Endometrium (tissue), 2 donors: Measurements from ENCODE around the gene ANTKMT.
"Not testable (repeated sequence)": the region's sequence is repeated elsewhere in the genome, so short reads cannot be mapped to it uniquely, and the experiment has no call there.

ENCODE experiments used
- FAIRE-seq: peaks from 2 replicates; lab custom pipeline; 2012; peaks lifted over from hg19 to GRCh38; lab: Jason Lieb, UNC
- donor health status: control.
- donor health status: control.

ANTKMT gene

GRCh38 chr16:728131-728889 is 7.4 kb downstream of the ANTKMT start:
- FAIRE-seq, result no peak

GRCh38 chr16:728890-729744 is 8.2 kb downstream of the ANTKMT start:
- FAIRE-seq, result no peak

GRCh38 chr16:729768-730665 is 9.1 kb downstream of the ANTKMT start:
- FAIRE-seq, result no peak

GRCh38 chr16:730666-731509 is 9.9 kb downstream of the ANTKMT start:
- no peak for FAIRE-seq

- FAIRE-seq, result no peak
These were observed 11.4 kb downstream of the ANTKMT start for GRCh38 chr16:732332-732731.

- no peak for FAIRE-seq
These were observed 12.0 kb downstream of the ANTKMT start for GRCh38 chr16:732936-733335.

- no peak for FAIRE-seq
These were observed 12.6 kb downstream of the ANTKMT start for GRCh38 chr16:733382-734207.

- no peak for FAIRE-seq
These were observed 13.4 kb downstream of the ANTKMT start for GRCh38 chr16:734208-734980.

- FAIRE-seq, result no peak
These were observed 14.3 kb downstream of the ANTKMT start for GRCh38 chr16:734981-735881.

GRCh38 chr16:735982-736453 is 15.1 kb downstream of the ANTKMT start:
- no peak for FAIRE-seq

GRCh38 chr16:736936-737481 is 16.1 kb downstream of the ANTKMT start:
- no peak for FAIRE-seq

- no peak for FAIRE-seq
These were observed 18.9 kb downstream of the ANTKMT start for GRCh38 chr16:739560-740458.

GRCh38 chr16:740459-740763 is 19.5 kb downstream of the ANTKMT start:
- no peak for FAIRE-seq

GRCh38 chr16:740764-741505 is 20.0 kb downstream of the ANTKMT start, which contains the start of gene CIAO3:
CIAO3 (minus strand) TSS chr16:740997; CDS start chr16:740985, 12 bp downstream.
- FAIRE-seq, result no peak

- FAIRE-seq, result no peak
These were observed 21.2 kb downstream of the ANTKMT start for GRCh38 chr16:741986-742629.

- FAIRE-seq, result not testable (repeated sequence)
These were observed 21.9 kb downstream of the ANTKMT start for GRCh38 chr16:742894-743293.
